ENCODE results near the gene UTP11. TPM values are rescaled to one million over a fixed set of nuclear protein-coding genes. Genes with fewer than 3 reads are reported as not detected.
A peak's percentile ranks its signal among the peaks of the same experiment; 100 is the strongest.

The UTP11 gene
- total RNA-seq, 2 donors from 2014 or later = 45.6 to 61.4 TPM

DNA sequence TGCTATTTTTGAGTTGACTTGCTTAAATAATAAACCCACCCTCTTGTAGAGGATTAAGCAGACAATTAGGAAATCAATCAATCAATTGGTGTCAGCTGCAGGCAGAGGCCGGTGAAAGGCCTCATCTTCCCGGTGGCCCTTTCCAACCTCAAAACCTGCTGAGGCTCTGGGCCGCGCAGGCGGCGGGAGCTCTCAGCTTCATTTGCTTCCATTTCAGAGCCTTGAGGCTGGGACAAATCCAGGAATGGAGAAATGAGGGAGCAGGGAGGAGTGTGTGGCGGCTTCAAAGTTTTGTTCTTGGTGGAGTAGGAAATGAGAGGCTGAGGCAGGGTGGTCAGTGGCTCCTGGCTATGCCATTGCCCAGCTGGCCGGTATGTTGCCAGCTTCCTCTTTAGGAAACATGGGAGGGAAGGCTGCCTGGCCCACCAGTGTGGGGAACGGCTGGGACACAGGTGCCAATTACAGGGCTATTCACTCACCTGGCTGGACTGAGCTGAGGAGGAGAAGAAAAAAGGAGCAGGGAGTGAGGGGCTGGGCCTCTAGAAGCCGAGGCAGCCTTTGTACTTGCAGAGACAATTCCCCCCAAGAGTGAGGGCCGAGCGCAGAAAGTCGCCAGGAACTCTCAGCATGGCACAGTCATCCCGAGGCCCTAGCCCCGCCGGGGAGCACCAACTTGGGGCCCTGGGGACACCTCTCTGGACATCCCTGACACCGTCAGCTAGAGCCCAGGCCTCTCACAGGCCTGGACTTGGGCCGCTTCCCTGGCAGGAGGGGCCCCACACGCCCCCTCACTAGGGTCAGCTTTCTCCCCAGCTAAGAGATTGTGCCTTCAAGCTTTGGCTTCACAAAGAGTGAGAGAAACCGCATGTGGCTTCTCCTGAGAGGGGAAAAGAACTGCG is 29.7 kb downstream of the UTP11 start:
- intact Hi-C loops (cut with DNase I) = loop anchor here in 1 of 2 donors (10.0 kb wide), 1 partner anchor 773 kb away; no protein-coding TSS in a partner anchor
- DNase-seq (ENCODE audit: low spot score) = peak; percentile 73

DNA sequence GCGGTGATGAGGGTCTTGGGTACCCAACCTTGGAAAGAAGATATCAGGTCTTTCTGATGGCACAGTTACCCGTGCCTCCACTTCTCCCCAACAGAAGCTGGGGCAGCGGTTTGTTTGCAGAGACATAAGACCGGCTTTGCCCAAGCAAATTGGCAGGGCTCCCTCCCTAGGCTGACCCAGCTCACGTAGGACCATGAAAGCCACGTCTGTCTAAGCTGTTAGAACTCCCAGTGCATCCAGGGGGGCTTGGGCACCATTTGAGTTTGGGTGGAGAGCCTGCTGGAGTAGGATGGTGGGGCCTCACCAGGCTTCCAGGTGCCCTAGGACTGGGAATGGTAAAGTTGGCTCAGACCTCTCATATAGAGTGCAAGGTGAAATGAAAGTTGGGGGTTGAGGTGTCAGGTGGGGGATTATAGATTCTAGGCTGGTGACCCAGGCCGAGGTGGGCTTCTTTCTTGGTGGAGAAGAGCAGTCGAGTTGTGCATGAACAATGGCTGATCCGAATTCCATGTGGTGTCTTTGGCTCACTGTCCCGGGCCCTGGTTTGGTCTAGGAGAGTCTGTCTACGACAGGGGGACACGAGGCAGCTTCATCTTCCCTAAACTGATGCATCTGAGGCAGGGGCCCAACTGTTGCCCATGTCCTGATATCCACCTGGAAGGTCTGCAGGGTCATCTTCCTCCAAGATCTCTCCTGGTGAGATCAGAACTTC is 30.7 kb downstream of the UTP11 start:
- intact Hi-C loops (cut with DNase I) = loop anchor here in 1 of 2 donors (10.0 kb wide), 1 partner anchor 772 kb away; no protein-coding TSS in a partner anchor
- DNase-seq (ENCODE audit: low spot score) = no peak

DNA sequence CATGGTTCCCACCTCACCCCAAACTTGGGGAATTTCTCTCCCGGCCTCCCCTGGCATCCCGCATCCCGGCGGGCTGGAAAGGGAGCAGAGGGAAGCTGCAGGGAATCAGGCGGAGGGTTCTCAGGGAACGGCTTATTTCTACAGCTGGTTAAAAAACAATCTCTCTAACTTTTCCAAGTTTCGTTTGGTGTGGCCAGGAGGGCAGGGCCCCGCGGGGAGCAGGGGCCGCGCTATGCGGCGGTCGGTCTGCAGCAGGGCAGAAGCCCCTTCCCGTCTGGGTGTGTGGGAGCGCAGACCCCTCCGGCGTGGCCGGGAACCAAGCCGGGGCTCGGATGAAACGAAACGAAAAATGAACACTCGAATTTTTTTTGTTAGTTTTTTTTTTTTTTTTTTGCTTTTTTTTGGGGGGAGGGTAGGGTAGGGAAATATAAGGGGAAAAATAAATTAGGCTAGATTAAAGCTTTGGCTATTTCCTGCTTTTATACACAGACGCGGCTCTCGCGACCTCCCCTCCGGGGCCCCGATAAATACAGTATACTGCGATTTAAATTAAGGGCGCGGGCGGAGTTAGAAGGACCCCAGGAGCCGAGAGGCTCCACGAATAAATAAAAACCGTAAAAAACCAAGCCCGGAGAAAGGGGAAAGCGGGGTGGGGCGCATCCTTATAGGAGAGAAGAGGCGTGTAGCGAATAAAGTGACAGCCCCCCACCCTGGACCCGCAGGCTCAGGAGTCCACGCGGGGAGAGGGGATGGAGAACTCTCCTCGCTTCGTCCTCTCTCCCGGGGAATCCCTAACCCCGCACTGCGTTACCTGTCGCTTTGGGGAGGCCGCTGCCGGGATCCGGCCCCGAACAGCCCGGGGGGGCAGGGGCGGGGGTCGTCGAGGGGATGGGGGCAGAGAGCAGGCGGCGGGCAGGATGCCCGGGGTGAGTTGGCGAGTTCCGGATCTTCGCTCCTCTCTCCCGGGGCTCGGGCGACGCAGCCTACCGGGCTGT is 32.0 kb downstream of the UTP11 start:
- no peak for DNase-seq (ENCODE audit: low spot score)
- intact Hi-C loops (cut with DNase I) = loop anchor here in 1 of 2 donors (10.0 kb wide), 1 partner anchor 770 kb away; no protein-coding TSS in a partner anchor

DNA sequence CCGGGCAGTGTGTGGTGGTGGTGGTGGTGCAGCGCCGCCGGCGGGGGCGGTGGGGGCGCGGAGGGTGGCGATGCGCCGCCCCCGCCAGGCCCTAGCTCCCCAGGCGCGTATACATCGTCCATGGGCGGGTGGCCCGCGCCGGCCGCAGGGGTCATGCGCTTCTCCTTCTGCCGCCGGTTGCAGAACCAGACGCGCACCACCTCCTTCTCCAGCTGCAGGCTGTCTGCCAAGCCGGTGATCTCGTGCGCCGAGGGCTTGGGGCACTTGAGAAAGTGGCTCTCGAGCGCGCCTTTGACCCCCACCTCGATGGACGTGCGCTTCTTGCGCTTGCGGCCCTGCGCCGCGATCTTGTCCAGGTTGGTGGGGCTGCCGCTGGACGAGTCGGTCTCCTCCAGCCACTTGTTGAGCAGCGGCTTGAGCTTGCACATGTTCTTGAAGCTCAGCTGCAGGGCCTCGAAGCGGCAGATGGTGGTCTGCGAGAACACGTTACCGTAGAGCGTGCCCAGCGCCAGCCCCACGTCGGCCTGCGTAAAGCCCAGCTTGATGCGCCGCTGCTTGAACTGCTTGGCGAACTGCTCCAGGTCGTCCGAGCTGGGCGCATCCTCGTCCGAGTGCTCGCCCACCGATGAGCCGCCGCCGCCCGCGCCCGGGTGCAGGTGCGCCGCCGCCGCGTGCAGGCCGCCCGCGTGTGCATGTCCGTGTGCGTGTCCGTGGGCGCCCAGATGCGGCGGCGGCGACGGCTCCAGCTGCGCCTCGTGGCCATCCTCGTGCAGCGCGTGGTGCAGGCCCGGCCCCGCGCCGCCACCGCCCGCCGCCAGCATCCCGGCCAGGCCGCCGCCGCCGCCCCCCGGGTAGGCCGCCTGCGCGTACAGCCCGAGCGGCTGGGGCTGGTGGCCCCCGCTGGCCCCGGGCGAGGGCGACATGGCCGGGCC is 33.1 kb downstream of the UTP11 start:
- intact Hi-C loops (cut with DNase I) = loop anchor here (2.0 to 10.0 kb wide), 2 partner anchors 471 to 769 kb away; no protein-coding TSS in a partner anchor
- no peak for DNase-seq (ENCODE audit: low spot score)

DNA sequence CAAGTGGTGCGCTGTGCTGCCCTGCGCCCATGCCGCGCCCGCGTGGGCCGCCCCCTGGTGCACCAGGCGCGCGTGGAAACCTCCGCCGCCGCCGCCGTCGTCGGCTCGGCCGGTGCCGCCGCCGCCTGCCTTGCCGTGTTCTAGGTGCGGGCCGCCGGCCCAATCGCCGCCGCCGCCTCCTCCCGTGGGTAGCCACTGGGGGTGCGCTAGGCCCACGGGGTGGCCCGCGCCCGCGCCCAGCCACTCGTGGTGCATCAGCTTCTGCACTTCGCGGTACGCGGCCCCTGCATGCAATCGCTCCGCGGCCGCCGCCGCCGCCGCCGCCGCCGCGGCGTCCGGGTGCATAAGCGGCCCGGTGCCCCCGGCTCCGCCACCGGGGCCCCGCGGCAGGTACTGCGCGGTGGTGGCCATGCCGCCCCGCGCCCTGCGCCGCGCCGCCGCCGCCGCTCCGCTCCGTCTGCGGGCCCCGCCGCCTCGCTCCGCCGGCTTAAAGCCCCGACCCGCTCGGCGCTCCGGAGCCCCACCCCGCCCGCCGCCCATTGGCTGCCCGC is 33.9 kb downstream of the UTP11 start, which contains the start of gene POU3F1:
TSS of gene POU3F1 (minus strand) at position 461 of the 551 bp plus-strand sequence. CDS start at position 411, 50 bp downstream.
- intact Hi-C loops (cut with DNase I) = loop anchor here (2.0 to 10.0 kb wide), 2 partner anchors 470 to 768 kb away; no protein-coding TSS in a partner anchor

DNA sequence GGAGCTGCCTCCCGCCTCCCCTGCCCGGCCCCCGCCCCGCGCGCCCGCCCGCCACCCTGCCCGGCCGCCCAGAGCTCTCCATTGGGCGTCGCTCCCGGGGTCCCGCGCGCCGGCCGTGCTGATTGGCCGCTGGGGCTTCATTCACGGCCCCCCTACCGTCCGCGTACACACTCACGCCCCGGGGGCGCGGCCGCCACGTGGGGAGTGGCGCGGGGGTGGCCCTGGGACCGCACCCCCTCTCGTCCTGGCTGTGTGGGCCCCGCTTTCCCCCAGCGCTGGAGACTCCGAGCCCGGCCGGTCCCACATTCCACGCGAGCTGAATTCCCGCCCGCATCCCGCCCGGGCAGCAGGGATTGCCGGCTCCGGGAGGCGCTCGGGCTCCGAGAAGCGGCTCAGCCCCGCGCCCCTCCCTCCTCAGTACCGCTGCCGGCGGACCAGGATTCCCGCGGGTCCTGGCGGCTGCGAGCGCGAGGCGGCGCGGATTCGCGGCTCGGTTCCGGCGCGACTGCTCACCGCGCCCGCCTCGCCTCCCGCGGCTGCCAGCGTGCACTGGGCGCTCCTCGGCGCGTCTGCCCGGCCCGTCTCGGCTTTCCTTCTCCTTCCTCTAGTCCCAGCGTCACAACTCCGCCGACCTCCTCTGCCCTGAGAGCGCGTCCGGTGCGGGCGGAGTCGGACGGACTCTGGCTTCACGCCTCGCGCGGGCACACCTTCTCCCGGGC is 34.5 kb downstream of the UTP11 start:
- intact Hi-C loops (cut with DNase I) = loop anchor here (2.0 to 10.0 kb wide), 2 partner anchors 470 to 768 kb away; no protein-coding TSS in a partner anchor
- peak; percentile 92 for DNase-seq (ENCODE audit: low spot score)

More for the DNA sequence above, 33.9 kb downstream of the UTP11 start, which contains the start of gene POU3F1:
- DNase-seq (ENCODE audit: low spot score) = no peak

DNA sequence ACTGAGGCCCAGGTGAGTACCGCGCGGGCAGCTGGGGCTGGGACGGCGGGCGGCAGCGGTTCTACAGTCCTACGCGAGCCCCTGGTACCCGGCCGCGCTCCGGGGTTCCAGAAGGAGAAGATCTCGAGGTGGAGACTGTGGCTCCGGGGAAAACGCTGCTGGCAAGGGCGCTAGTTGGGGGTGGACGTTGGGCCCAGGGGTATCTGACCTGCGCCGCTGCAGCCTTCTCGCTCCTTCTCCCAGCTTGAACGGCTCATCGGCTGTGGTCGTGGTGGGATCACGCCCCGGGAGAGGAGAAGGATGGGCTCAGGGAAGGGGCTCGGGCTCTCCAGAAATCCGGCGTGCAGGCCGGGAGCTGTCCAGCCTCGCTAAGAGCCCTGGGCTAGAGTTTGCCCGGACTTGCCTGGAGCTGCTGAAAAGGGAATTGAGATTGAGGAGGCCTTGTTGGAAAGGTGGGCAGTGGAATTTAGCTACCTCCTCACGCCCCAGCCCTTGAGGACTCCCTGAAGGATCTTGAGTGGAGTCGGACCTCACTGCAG is 35.1 kb downstream of the UTP11 start:
- intact Hi-C loops (cut with DNase I) = loop anchor here (1.0 to 10.0 kb wide), 3 partner anchors 22 to 767 kb away; no protein-coding TSS in a partner anchor
- DNase-seq (ENCODE audit: low spot score) = no peak

DNA sequence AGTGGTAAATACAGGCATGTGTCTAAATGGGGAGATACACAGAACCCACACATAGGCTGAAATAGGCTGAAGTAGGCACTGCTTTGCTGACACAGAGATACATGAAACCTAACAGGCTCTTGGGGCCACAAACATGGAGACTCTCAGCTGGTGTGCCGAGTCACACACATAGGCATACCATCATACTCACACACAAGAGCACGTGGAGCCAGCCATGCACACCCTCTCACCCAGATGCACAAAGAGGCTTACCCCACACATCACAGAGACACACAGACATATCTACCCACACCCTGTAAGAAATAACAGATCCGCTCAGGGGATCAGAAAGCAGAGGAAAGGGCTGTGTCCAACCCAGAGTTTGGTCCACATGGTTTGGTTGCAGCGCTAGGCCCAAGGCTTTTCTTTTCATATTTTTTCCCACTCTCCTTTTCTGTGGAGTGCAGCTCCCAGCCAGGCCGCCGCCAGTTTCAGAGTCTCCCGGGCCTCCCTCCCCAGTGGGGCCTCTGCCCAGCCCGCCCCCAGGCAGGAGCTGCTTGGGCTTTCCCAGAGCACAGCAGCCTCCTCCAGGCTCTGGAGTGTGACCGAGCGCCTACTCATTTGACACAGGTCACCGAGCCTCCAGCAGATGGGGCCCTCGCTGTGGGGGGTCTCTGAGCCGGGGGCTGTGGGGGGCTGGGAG is 38.0 kb downstream of the UTP11 start:
- no peak for DNase-seq (ENCODE audit: low spot score)
- intact Hi-C loops (cut with DNase I) = no loop called here

DNA sequence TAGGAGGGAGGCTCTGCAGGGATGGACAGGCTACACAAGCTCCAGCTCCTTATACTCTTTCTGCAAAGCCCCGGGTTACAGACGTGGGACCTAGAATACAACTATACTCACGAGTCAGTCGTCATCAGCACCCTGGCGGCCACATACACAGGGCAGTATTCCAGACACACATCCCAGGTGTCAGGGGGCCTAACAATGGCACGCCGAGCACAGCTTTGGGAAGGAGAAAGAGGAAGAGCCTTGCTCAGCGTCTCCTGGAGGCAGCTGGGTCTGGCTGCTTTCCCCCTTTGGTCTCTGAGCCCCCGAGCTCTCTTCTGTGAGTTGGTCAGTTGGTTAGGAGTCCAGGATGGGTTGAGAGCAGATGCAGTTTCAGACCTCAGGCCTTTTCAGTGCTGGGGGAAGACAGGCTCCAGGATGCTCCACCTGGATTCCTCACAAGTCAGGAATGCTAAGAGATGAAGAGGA is 38.6 kb downstream of the UTP11 start:
- DNase-seq (ENCODE audit: low spot score) = no peak
- intact Hi-C loops (cut with DNase I) = no loop called here

DNA sequence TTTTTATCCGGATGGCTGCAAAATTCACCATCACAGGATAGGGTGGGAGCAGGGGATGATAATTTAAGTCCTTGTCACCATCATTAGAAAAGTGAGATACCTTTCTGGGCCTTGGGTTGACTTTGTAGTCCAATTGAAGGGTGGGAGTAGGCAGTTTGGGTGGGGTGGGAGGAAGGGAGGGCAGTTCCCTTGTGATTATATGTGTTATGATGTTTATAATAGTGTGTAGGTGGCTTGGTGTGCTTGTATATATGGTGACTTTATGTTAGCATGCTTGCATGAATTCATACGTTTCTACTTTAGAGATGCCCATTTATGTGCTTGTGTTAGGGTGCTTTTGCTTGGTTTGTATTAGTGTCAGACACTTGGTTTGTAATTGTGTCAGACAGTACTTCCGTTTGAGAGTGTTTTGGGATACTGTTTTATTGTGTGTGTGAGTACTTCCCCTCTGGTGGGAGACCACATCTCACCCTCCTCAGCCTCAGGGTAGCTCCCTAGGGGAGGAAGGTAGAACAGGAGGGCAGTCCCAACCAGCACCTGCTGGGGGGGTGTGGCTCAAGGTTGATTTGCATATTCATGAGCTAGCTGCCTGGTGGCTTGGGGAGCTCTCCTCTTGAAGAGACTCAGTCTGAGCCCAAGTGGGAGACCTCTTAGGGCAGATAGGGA is 40.3 kb downstream of the UTP11 start:
- no peak for DNase-seq (ENCODE audit: low spot score)
- intact Hi-C loops (cut with DNase I) = no loop called here

DNA sequence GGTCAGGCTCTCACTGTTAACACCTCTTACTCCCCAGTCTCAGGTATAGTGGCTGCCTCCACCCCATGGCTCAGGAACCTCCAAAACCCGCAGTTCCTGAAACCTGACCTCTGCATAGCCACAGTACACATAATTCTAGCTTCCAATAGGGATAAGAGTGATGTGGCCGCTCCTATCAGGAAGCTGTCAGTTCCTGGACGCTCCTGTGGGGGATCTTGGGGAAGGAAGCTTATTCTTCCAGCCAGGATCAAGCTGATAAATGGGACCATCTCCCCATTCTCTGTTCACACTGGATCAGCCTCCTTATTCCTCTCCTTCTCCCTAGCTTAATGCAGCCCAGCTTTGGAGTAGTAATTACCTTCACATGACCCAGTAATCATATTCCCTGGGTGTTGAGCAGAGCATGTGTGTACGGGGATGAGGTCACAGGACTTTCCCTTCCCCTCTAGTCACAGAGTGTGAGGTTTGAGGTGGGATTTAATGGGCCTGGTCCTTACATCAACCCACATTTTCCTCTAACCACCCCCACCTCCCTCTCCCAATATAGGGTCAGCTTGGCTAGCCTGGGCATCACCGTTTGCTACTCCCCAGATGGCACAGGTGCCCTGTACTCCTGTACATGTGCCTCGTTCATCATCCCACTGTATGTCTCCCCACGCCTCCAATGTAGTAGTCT is 41.0 kb downstream of the UTP11 start:
- no peak for DNase-seq (ENCODE audit: low spot score)
- intact Hi-C loops (cut with DNase I) = no loop called here

DNA sequence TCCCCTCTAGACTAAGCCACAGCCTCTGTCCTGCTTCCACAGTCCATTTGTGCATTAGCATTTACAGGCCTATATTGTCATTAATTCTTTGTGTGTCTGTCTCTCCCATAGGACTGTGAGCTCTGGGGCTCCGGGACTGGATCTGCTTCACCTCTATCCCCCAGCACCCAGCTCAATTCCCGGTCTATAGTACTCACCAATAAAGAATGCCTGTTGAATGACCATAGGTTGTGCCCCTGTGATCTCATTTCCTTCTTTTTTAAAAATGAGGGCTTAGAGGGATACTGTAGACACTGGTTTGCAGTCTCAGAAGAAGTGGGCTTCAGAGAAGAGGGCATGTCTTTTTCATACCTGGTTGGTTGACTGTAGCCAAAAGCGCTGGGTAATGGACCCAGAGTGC is 42.9 kb downstream of the UTP11 start:
- intact Hi-C loops (cut with DNase I) = no loop called here

DNA sequence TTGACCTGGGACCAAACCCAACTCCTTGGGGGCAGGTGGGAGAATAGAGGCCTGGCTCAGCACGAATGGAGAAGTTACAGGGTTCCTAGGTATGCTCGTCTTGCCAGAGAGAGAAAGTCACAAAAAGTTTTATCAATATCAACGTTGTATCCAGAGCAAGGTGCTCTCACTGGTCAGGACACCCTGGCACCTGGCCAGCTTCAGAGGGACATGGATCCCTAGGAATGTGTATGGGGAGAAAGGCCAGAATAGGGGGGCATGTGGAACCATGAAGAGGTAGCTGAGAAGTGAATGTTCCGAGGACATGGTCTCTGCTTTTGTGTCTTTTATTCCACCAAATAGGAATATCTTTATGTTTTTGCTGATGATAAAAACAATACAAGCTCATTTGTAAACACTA is 43.4 kb downstream of the UTP11 start:
- DNase-seq (ENCODE audit: low spot score) = no peak
- intact Hi-C loops (cut with DNase I) = no loop called here

More for the DNA sequence above, 42.9 kb downstream of the UTP11 start:
- DNase-seq (ENCODE audit: low spot score) = no peak

DNA sequence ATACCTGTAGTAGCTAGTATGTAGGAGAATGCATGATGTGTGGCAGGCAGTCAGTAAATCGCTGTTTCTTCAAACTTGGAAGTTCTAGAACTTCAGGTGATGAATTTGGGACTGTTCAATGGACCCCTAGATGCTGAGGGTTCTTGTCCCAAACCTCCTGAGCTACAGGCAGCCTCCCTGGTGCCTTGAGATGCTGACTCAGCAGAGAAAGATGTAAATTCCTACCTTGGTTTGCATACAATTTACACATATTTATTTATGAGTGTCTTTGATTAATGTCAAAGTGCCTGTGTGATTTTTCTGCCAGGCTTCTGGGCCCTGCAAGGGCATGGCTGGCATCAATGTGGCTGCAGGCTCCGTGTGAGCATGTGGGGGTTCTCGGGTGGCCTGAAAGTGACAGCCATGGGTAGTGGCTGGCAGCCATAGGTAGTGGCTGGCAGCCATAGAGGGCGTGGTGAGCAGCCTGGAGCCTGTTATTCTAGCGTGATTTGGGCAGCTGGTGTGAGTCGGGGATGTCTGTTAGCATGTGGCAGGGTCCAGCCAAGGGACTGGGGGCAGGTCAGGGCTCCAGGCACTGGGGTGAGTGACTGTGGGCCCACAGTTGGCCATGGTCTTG is 47.2 kb downstream of the UTP11 start:
- DNase-seq (ENCODE audit: low spot score) = no peak
- intact Hi-C loops (cut with DNase I) = no loop called here

Data from posterior vena cava (tissue), 2 donors.